OCI-LY7 (cell line): ENCODE data around the gene CHD5.

ENCODE experiments used
- EZH2phosphoT487 ChIP-seq: fragments of 200-600 bp; sonication (generic); IDR thresholded peaks from 2 replicates; pipeline ENCODE4 v1.6.1; 2018; ENCODE audit warnings: low read depth, borderline replicate concordance, mild to moderate bottlenecking, mixed run types, antibody characterized with exemption, low read length, moderate library complexity, mixed read lengths
- TF ChIP-seq, protein P1 (sequence below): fragments of 200-600 bp; sonication (generic); conservative IDR thresholded peaks from 2 replicates; pipeline ENCODE4 v1.5.1; 2014; ENCODE audit warnings: mild to moderate bottlenecking, antibody characterized with exemption, low read length, moderate library complexity, mixed read lengths

GRCh38 chr1:6126521-6127067 lies 53.5 kb downstream of the CHD5 start:
- TF ChIP-seq, protein P1, sequence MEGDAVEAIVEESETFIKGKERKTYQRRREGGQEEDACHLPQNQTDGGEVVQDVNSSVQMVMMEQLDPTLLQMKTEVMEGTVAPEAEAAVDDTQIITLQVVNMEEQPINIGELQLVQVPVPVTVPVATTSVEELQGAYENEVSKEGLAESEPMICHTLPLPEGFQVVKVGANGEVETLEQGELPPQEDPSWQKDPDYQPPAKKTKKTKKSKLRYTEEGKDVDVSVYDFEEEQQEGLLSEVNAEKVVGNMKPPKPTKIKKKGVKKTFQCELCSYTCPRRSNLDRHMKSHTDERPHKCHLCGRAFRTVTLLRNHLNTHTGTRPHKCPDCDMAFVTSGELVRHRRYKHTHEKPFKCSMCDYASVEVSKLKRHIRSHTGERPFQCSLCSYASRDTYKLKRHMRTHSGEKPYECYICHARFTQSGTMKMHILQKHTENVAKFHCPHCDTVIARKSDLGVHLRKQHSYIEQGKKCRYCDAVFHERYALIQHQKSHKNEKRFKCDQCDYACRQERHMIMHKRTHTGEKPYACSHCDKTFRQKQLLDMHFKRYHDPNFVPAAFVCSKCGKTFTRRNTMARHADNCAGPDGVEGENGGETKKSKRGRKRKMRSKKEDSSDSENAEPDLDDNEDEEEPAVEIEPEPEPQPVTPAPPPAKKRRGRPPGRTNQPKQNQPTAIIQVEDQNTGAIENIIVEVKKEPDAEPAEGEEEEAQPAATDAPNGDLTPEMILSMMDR: no peak
- no peak for TF ChIP-seq EZH2phosphoT487
